Heart left ventricle (tissue), 16 donors: ENCODE measurements around the gene MAPK10. TPM values are rescaled to one million over a fixed set of nuclear protein-coding genes. Genes with fewer than 3 reads are reported as not detected.
"Not testable (repeated sequence)": the region's sequence is repeated elsewhere in the genome, so short reads cannot be mapped to it uniquely, and the experiment has no call there.

Experiments
- ATAC-seq, 4 donors: fragments of 200-7000 bp; cut with Tn5 transposase; one replicate each; pipeline ENCODE4 v1.9.1; 2020 to 2022; ENCODE audit warnings: moderate library complexity in 4 of 4, mild to moderate bottlenecking in 3 of 4, moderate number of reproducible peaks in 1 of 4
- DNase-seq, 5 donors: peaks; one replicate each; pipeline ENCODE4 v3.0.0-alpha.2; 2020
- H3K27ac ChIP-seq, 12 donors: fragments of 200-600 bp; sonication (generic) in 4 of 12; one replicate each; pipeline versions ENCODE4 v1.5.0 to v1.8.0; 2016 to 2022; ENCODE audit warnings: mild to moderate bottlenecking in 2 of 12
- H3K27me3 ChIP-seq, 9 donors: fragments of 200-600 bp; sonication (generic) in 2 of 9; one replicate each; pipeline versions ENCODE4 v1.5.1 to v1.8.0; 2016 to 2022; ENCODE audit warnings: mild to moderate bottlenecking in 3 of 9
- H3K36me3 ChIP-seq, 9 donors: fragments of 200-600 bp; sonication (generic) in 2 of 9; one replicate each; pipeline versions ENCODE4 v1.5.0 to v1.8.0; 2018 to 2022; ENCODE audit warnings: mild to moderate bottlenecking in 2 of 9
- H3K4me1 ChIP-seq, 12 donors: fragments of 200-600 bp; sonication (generic) in 4 of 12; one replicate each; pipeline versions ENCODE4 v1.5.0 to v1.8.0; 2016 to 2022; ENCODE audit warnings: mild to moderate bottlenecking in 3 of 12
- H3K4me3 ChIP-seq, 12 donors: fragments of 200-600 bp; sonication (generic) in 4 of 12; one replicate each; pipeline versions ENCODE4 v1.5.0 to v1.8.0; 2017 to 2022; ENCODE audit warnings: mild to moderate bottlenecking in 9 of 12, moderate library complexity in 4 of 12
- H3K9me3 ChIP-seq, 12 donors: fragments of 200-600 bp; sonication (generic) in 4 of 12; one replicate each; pipeline versions ENCODE4 v1.5.0 to v1.8.0; 2016 to 2022; ENCODE audit warnings: mild to moderate bottlenecking in 1 of 12
- POLR2A ChIP-seq, 2 donors: fragments of 450-650 bp; IDR thresholded peaks; one replicate each; pipeline ENCODE4 v1.6.1; 2017; ENCODE audit warnings: antibody characterized with exemption in 2 of 2, mild to moderate bottlenecking in 2 of 2, moderate library complexity in 2 of 2
- WGBS, 4 donors: extraction: QIAGEN DNeasy Blood & Tissue Kit in 2 of 4; methylation state at CpG; one replicate each; pipeline versions ENCODE4 v1.1.5 to v1.1.7; 2013 to 2018; 5-methylcytosine and 5-hydroxymethylcytosine counted together
- intact Hi-C, 10 donors: fragments of 100-400 bp; cut with DNase I; formaldehyde crosslinking; loops; one replicate each; pipeline versions ENCODE4 v1.11.1 to v1.14.2; 2022
- polyA plus RNA-seq, 2 donors: library from polyadenylated mRNA; stranded (reverse); fragments of 200-250 nt; gene quantifications; one replicate each; pipeline ENCODE4 v1.2.3, GENCODE V29; 2013
- total RNA-seq, 9 donors: library from RNA; depleted of rRNA in 2 of 9; stranded (reverse); fragments of >200 nt in 2 of 9; fragmentation: NEBNext Ultra II Directional in 3 of 9; extraction: Animal tissue kit (Norgen Biotek cat#: 25700) in 3 of 9; gene quantifications; one replicate each; pipeline versions ENCODE4 v1.1.0 to v1.2.4, GENCODE V29; 2016 to 2023
- TF ChIP-seq, protein P1 (sequence below), 12 donors: fragments of 200-600 bp; sonication (generic) in 4 of 12; IDR thresholded peaks; one replicate each; pipeline versions ENCODE4 v1.5.0 to v1.8.0; 2018 to 2022; ENCODE audit warnings: antibody characterized with exemption in 12 of 12, mild to moderate bottlenecking in 5 of 12
- donor health status: ischemic (EF 13 %, LVEDD 7.1; RV severe dilation, severe dysfunction).
- donor health status: healthy with polysubstance abuse.
- donor health status: DM: no; HTN: yes; CAD: no.
- donor health status: DM: no; HTN: no; CAD: no.
- donor health status: ischemic (EF 25% LVEDD 6.9; RV normal size, moderate dysfunction).
- donor health status: ischemic (EF 25% LVEDD 5.7; RV mildly dilated, moderate dysfunction).
- donor health status: healthy.
- donor health status: DM: yes; HTN: yes; CAD: no.
- donor health status: ischemic (EF 35%, LVEDD 5.7; RV mildly dilated, moderate dysfunction).
- donor health status: nonischemic (EF 11% LVEDD 7.7; RV severe dilation, severe dysfunction).
- donor health status: DM: yes; HTN: yes; CAD: no.
- donor health status: PGD.
- donor health status: ischemic (EF 29% LVEDD 5.4; RV normal size, mild dysfunction).
- donor health status: nonischemic (EF 23%, LVEDD 6.1; RV moderate dilation, normal function).

Gene MAPK10
- total and polyA plus RNA-seq, 11 donors, result 0.87 to 14.1 (median 2.7) TPM

- 0 to 58% (median 0%) methylated on average over 1 of the region's 1 CpG for WGBS, 4 donors
- Histone ChIP-seq H3K27me3 (no peaks in the 10 kb centered on the region), H3K27ac (no peak overlapping the region), H3K4me1 (peaks cover 0 to 3% (median 0%) of the 10 kb centered on the region in 12 donors), H3K4me3 (no peak overlapping the region), H3K9me3 (no peaks in the 10 kb centered on the region), H3K36me3 (no peaks in the 10 kb centered on the region)
- no peak for DNase-seq
- ATAC-seq, result peak in 1 of 4 donors; percentile 26
- TF ChIP-seq POLR2A (IDR thresholded peaks at IDR 0.05), result no peak
- TF ChIP-seq, protein P1, sequence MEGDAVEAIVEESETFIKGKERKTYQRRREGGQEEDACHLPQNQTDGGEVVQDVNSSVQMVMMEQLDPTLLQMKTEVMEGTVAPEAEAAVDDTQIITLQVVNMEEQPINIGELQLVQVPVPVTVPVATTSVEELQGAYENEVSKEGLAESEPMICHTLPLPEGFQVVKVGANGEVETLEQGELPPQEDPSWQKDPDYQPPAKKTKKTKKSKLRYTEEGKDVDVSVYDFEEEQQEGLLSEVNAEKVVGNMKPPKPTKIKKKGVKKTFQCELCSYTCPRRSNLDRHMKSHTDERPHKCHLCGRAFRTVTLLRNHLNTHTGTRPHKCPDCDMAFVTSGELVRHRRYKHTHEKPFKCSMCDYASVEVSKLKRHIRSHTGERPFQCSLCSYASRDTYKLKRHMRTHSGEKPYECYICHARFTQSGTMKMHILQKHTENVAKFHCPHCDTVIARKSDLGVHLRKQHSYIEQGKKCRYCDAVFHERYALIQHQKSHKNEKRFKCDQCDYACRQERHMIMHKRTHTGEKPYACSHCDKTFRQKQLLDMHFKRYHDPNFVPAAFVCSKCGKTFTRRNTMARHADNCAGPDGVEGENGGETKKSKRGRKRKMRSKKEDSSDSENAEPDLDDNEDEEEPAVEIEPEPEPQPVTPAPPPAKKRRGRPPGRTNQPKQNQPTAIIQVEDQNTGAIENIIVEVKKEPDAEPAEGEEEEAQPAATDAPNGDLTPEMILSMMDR (IDR thresholded peaks at IDR 0.05), result no peak
- intact Hi-C loops, result no loop called here
These were observed 26.6 kb downstream of the MAPK10 start for GRCh38 chr4:86333236-86333635.

- Histone ChIP-seq H3K4me1 (peaks cover 0 to 3% (median 0%) of the 10 kb centered on the region in 12 donors), H3K27ac (no peak overlapping the region), H3K36me3 (no peaks in the 10 kb centered on the region), H3K4me3 (no peak overlapping the region), H3K9me3 (no peaks in the 10 kb centered on the region), H3K27me3 (no peaks in the 10 kb centered on the region)
- no peak for ATAC-seq
- no peak for DNase-seq
- no peak for TF ChIP-seq POLR2A (IDR thresholded peaks at IDR 0.05)
- TF ChIP-seq, protein P1 (IDR thresholded peaks at IDR 0.05), result no peak
- intact Hi-C loops, result no loop called here
- WGBS, 4 donors, result 56 to 63% (median 57%) methylated on average over 5 of the region's 5 CpGs
These were observed 28.7 kb downstream of the MAPK10 start for GRCh38 chr4:86330961-86331742.

- H3K27ac ChIP-seq, H3K4me3 ChIP-seq, H3K27me3 ChIP-seq, intact Hi-C loops, ATAC-seq, DNase-seq, H3K4me1 ChIP-seq, H3K36me3 ChIP-seq, H3K9me3 ChIP-seq: not testable (repeated sequence)
- 61 to 69% (median 66%) methylated on average over 5 of the region's 5 CpGs for WGBS, 4 donors
These were observed 29.4 kb downstream of the MAPK10 start for GRCh38 chr4:86330411-86330810.

- no peak for ATAC-seq
- DNase-seq, result no peak
- Histone ChIP-seq H3K9me3 (no peaks in the 10 kb centered on the region), H3K27me3 (no peaks in the 10 kb centered on the region), H3K36me3 (no peaks in the 10 kb centered on the region), H3K27ac (no peak overlapping the region), H3K4me3 (no peak overlapping the region), H3K4me1 (peaks cover 0 to 3% (median 0%) of the 10 kb centered on the region in 12 donors)
- no peak for TF ChIP-seq POLR2A (IDR thresholded peaks at IDR 0.05)
- TF ChIP-seq, protein P1 (IDR thresholded peaks at IDR 0.05), result no peak
- intact Hi-C loops, result no loop called here
- WGBS, 4 donors, result 58 to 77% (median 69%) methylated on average over 3 of the region's 3 CpGs
These were observed 30.4 kb downstream of the MAPK10 start for GRCh38 chr4:86329431-86329830.

DNA sequence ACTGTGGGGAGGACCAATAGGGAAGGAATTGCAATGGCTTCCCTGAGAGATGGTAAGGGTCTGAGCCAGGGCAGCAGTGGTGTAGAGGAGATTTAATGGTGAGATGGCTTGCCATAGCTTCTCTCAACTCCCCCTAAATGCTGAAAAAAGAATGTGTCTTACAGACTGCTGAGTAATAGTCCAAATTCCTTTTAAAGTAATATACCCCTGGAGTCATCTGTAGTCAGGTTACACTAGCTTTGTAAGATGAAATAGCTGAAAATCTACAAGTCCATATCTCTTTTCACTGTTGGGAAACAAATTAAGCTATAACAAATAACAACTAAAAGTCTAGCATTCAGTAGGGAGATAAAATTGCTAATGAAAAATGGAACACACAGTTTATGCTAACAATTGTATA, 33.5 kb downstream of the MAPK10 start:
- H3K9me3 ChIP-seq, result no peaks in the 10 kb centered on the region
- no peak for DNase-seq
- no peak for TF ChIP-seq POLR2A (IDR thresholded peaks at IDR 0.05)
- TF ChIP-seq, protein P1 (IDR thresholded peaks at IDR 0.05), result no peak

More for the DNA sequence above, 33.5 kb downstream of the MAPK10 start:
- no peak for ATAC-seq
- no peak overlapping the region for H3K4me3 ChIP-seq
- no peak overlapping the region for H3K27ac ChIP-seq
- no peaks in the 10 kb centered on the region for H3K36me3 ChIP-seq
- H3K27me3 ChIP-seq, result no peaks in the 10 kb centered on the region
- H3K4me1 ChIP-seq, result no peaks in the 10 kb centered on the region
- intact Hi-C loops, result no loop called here
